Endothelial cell of umbilical vein (primary cell): ENCODE measurements around the gene SLAIN2.

Experiments
- CTCF ChIP-seq, 2 donors: IDR thresholded peaks; 1 replicate in 1 of 2; 2 replicates in 1 of 2; pipeline ENCODE4 v1.5.1; 2011; ENCODE audit warnings: low read length in 2 of 2, mild to moderate bottlenecking in 2 of 2, moderate library complexity in 2 of 2, control low read depth in 1 of 2, inconsistent platforms in 1 of 2, low read depth in 1 of 2; ENCODE audit not compliant: insufficient read depth in 1 of 2; ENCODE audit errors: extremely low read depth in 1 of 2
- EZH2 ChIP-seq: IDR thresholded peaks from 2 replicates; pipeline ENCODE4 v1.6.1; 2012; ENCODE audit warnings: borderline replicate concordance, low read depth, mild to moderate bottlenecking, moderate library complexity, low read length, inconsistent platforms; ENCODE audit not compliant: severe bottlenecking
- FOS ChIP-seq: IDR thresholded peaks from 2 replicates; pipeline ENCODE4 v1.6.1; 2011; ENCODE audit warnings: mild to moderate bottlenecking, low read length, moderate library complexity, borderline replicate concordance; ENCODE audit not compliant: insufficient read depth
- GATA2 ChIP-seq: IDR thresholded peaks from 2 replicates; pipeline ENCODE4 v1.7.0; 2011; ENCODE audit warnings: low read depth, mild to moderate bottlenecking, moderate library complexity, mixed read lengths, low read length; ENCODE audit not compliant: insufficient read length, insufficient read depth
- JUN ChIP-seq: IDR thresholded peaks from 2 replicates; pipeline ENCODE4 v1.6.1; 2011; ENCODE audit warnings: borderline replicate concordance, low read depth; ENCODE audit not compliant: insufficient read length, insufficient read depth
- MAX ChIP-seq: IDR thresholded peaks from 2 replicates; pipeline ENCODE4 v1.6.1; 2011; ENCODE audit not compliant: insufficient read depth, insufficient read length
- MYC ChIP-seq: IDR thresholded peaks from one replicate; pipeline ENCODE4 v1.6.1; 2011; ENCODE audit warnings: mild to moderate bottlenecking, low read depth, low read length
- POLR2A ChIP-seq: IDR thresholded peaks from 2 replicates; pipeline ENCODE4 v1.6.1; 2012; ENCODE audit warnings: low read depth, mild to moderate bottlenecking, control low read depth, low read length
- POLR2AphosphoS5 ChIP-seq: IDR thresholded peaks from 2 replicates; pipeline ENCODE4 v1.6.1; 2012; ENCODE audit warnings: low read depth, mild to moderate bottlenecking, control low read depth, low read length, moderate library complexity; ENCODE audit not compliant: insufficient read depth

GRCh38 chr4:48368389-48368788 lies 27.1 kb downstream of the SLAIN2 start:
- TF ChIP-seq MYC: no peak
- no peak for TF ChIP-seq CTCF (IDR thresholded peaks at IDR 0.05; ENCODE audit: extremely low read depth in 1 of 2, insufficient read depth in 1 of 2, low read depth in 1 of 2, low read length in 2 of 2)
- no peak for TF ChIP-seq EZH2
- TF ChIP-seq JUN: no peak
- TF ChIP-seq POLR2AphosphoS5: no peak
- no peak for TF ChIP-seq MAX
- TF ChIP-seq POLR2A: no peak
- TF ChIP-seq GATA2: no peak
- TF ChIP-seq FOS: no peak
